ENCODE measurements around the gene SMIM35.

DNA sequence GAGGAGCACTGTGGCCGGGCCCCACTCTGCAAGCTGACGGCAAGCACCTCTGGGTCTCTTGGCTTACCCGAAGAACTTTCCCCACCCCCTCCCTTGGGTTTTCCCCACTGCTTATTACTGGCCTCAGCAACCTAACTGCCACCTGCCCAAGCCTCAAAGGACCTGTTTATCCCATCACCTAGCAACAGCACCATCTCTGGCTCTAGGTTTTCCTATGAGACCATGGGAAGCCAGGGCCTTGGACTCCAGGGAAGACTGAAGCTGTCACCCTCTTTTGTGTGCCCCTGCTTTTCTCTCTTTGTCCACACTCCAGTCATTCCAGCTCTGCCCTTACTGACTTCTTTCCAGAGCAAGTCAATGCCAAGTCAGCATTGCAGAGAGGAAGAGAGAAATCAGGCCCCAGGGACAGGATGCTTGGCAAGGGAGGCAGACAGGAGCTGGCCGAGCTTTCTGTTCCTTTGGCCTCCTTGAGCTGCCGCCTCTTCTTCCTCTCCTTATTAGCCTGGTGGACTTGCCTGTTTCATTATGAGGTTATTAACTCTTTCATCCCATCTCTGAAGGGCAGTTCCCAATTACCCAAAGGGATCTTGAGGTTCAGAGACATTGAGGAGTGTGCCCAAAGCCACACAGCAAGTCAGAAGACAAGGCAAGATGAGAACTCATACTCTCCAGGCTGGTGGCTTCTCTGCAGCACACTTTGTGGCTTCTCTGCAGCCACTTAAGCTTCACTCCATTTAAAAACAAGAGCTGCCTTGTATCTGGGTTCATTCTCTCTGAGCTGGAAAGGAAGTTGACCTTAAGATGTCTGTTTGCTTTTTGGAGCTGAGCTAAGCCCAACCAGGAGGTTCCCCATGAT, at the start of gene SMIM35:
- no peak for TF ChIP-seq FOXP2 (optimal IDR thresholded peaks at IDR 0.05; ENCODE audit: control extremely low read depth, extremely low read length, insufficient read depth)
- TF ChIP-seq POLR2AphosphoS5 (IDR thresholded peaks at IDR 0.05; ENCODE audit: borderline replicate concordance, low read depth, low read length) = no peak
